Measurements from ENCODE around the gene PRUNE2. TPM values are rescaled to one million over a fixed set of nuclear protein-coding genes. Genes with fewer than 3 reads are reported as not detected.

PRUNE2 gene
- total and polyA plus RNA-seq, 9 of the 15 experiments (the other 6 are each of a cell fraction or from before 2014, with no cell fraction given), result 0.05 to 0.45 (median 0.18) TPM; not detected in 1

GRCh38 chr9:76600007-76600615 lies 305.8 kb downstream of the PRUNE2 start:
- ChIA-PET POLR2A (no interaction called here), CTCF (ENCODE audit: low intra/inter-chr PET ratio) (no interaction called here)
- in situ Hi-C loops (cut with MboI), result no loop called here
- 0% methylated on average over 1 of the region's 2 CpGs for WGBS (ENCODE audit: insufficient coverage, low coverage, missing lambda C conversion rate)
- ATAC-seq (no peak), FAIRE-seq (no peak), DNase-seq (ENCODE audit: extremely low read depth in 1 of 4, low spot score in 3 of 4) (no peak)
- no peaks in the 10 kb centered on the region for H3K4me1 ChIP-seq (replicated peaks in 1 of 2; ENCODE audit: control insufficient read depth in 2 of 2, insufficient read depth in 2 of 2, low read length in 2 of 2)
- H3K79me2 ChIP-seq (ENCODE audit: control insufficient read depth, insufficient read depth, low read length), result no peaks in the 10 kb centered on the region
- H3K9me3 ChIP-seq (replicated peaks; ENCODE audit: control insufficient read depth, insufficient read depth, low read depth, low read length), result no peaks in the 10 kb centered on the region
- H3K4me2 ChIP-seq (ENCODE audit: insufficient read depth, low read length), result no peak overlapping the region
- H3K27me3 ChIP-seq (ENCODE audit: control insufficient read depth in 2 of 2, insufficient read depth in 2 of 2, low read length in 2 of 2), result no peaks in the 10 kb centered on the region
- H3K9me1 ChIP-seq (ENCODE audit: control insufficient read depth, insufficient read depth, low read length), result no peaks in the 10 kb centered on the region
- no peak overlapping the region for H3K4me3 ChIP-seq
- no TSS peak for BruUV-seq (replicated peaks)
- H3K27ac ChIP-seq (ENCODE audit: extremely low read depth, low read depth, low read length), result no peak overlapping the region
- TF ChIP-seq CREB1 (IDR thresholded peaks at IDR 0.05) (no peak), CREB1 (CRISPR knock-in tag; IDR thresholded peaks at IDR 0.05) (no peak), RAD21 (CRISPR knock-in tag; conservative IDR thresholded peaks at IDR 0.05 in 1 of 2, IDR thresholded peaks at IDR 0.05 in 1 of 2) (no peak), ZNF184 (CRISPR knock-in tag; IDR thresholded peaks at IDR 0.05) (no peak), POLR2B (IDR thresholded peaks at IDR 0.05; ENCODE audit: low read depth, partially characterized antibody) (no peak), MTA3 (IDR thresholded peaks at IDR 0.05; ENCODE audit: borderline replicate concordance) (no peak), BRF1 (IDR thresholded peaks at IDR 0.05; ENCODE audit: borderline replicate concordance, extremely low read depth, insufficient read length) (no peak), BACH1 (tag; IDR thresholded peaks at IDR 0.05) (no peak)
- intact Hi-C loops (cut with micrococcal nuclease), result no loop called here
- no peak overlapping the region for H2AFZ ChIP-seq (ENCODE audit: low read depth, low read length)
- H3K9ac ChIP-seq (ENCODE audit: insufficient read depth in 1 of 2, low read depth in 2 of 2, low read length in 2 of 2), result no peak overlapping the region
- no peaks in the 10 kb centered on the region for H4K20me1 ChIP-seq (replicated peaks; ENCODE audit: control insufficient read depth, insufficient read depth, low read length)
- H3K36me3 ChIP-seq (ENCODE audit: control insufficient read depth, insufficient read depth, low read length), result no peaks in the 10 kb centered on the region

Measured in K562 (cell line).